ENCODE data around the gene HDAC7. TPM values are rescaled to one million over a fixed set of nuclear protein-coding genes. Genes with fewer than 3 reads are reported as not detected.

HDAC7 gene
- total RNA-seq, 8 experiments from 2014 or later: 9.8 to 43.8 (median 19.3) TPM

DNA sequence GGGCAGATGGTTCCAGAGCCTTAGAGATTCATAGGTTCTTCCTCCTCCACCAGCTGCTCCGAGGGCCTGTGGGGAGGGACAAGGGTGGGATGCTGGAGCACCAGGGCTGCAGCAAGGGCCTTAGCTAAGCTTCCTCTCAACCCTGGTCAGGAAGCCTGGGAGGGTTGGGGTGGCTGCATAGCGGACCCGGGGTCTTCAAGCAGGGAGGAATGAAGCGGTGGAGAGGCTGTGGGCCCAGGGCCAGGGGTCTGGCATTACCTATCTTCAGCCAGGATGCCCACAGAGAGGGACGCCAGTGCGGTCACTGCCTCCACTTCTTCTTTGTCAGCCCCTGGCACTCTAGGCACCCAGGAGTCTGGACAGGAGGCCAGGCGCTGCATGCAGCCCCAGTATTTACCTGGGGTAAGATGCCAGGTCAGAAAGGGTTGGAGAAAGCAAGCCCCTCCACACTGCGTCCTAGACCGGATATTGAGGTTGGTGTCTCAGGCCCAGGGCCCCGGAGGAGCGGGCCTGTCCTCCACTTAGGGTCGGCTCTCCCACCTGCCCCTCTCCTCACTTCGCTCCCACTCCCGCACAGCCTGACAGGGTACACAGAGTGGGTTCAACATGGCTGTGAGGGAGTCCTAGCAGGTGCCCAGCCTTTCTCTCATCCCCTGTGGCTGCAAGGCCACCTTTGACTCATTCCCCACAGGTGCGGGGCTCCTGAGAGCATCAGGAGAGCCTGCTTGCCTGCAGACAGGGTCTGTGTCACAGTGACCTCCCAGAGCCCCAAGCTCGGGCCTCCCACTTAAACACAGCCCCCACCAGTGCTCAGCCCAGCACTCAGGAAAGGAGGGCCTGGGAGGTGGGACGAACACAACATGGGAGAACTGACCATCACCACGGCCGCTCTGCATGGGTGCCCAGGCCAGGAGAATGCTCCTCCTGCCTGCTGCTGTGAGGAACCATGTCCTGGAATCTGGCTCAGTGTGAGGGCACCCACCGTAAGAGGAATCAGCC, 35.6 kb downstream of the HDAC7 start:
- Histone ChIP-seq H3K27ac (no peak overlapping the region), H3K4me1 (replicated peaks in 1 of 2) (peaks cover 0 to under 1% of the 10 kb centered on the region in 2 donors), H3K4me3 (no peak overlapping the region)
- in situ Hi-C loops (cut with MboI; ENCODE audit: low pct_unique_long_range_greater_than_20kb in 2 of 9, low sequenced_read_pairs in 9 of 9, unreplicated experiment in 9 of 9): no loop called here
- WGBS, 10 experiments: 73 to 100% (median 100%) methylated on average over 1 to 6 of the region's 20 CpGs; no CpG with 5 or more reads in 3 of the 10 experiments
- ATAC-seq (replicated peaks in 6 of 8): no peak

DNA sequence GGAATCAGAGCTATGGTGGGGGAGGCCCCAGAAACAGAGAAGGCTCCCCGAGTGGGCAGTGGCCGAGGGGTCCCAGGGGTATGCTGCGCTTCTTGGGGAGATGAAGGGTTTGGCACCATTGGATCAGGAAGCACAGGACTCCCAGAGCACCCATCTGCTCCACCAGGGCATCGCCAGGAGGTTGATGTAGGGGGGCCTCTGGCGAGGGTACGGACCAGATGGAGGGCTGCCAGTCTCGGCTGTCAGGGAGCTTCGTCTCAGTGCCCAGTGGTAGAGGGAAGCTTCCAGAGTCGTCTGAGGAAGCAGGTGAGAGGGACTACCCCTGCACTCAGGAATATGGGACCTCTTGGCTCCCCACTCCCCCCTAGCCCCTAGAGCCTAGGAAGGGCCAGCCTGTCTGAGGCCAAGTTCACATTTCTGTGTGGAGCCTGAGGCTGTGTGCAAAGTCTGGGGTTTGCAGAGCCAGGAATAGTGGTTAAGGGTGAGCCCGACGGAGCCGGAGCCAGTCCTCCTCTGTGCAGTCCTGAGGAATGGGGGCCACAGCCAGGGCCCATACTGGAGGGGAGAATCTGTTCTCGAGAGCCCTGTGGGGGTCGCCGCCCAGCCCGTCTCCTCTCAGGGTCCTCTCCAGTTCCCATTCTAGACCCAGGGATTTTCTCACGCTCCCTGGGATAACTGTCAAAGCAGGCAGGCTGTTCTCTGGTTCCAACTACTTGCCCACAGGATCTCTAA, 36.5 kb downstream of the HDAC7 start:
- Histone ChIP-seq H3K4me1 (replicated peaks in 1 of 2) (peaks cover 0 to 5% of the 10 kb centered on the region in 2 donors), H3K27ac (no peak overlapping the region), H3K4me3 (no peak overlapping the region)
- in situ Hi-C loops (cut with MboI; ENCODE audit: low pct_unique_long_range_greater_than_20kb in 2 of 9, low sequenced_read_pairs in 9 of 9, unreplicated experiment in 9 of 9): no loop called here
- ATAC-seq (replicated peaks in 6 of 8): no peak
- WGBS, 10 experiments: 70 to 93% (median 92%) methylated on average over 2 to 5 of the region's 17 CpGs; no CpG with 5 or more reads in 6 of the 10 experiments

DNA sequence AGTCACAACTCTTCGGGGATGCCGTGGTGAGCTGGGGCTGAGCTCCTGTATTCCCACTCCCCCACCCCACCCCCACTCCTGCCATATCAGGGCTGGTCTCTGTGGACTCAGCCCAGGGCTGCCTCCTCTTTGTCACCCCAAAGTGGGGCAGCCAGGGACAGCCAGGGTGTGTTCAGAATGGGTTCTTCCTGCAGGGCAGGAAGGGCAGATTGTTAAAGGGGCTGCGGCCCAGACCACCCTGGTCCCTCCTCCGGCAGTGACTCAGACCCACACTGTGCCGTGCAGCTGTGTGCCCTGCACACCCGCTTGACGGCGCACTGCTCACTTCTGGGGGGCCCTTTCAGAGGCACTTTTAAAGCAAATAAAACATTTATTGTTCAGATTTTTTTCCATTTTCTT, 37.3 kb downstream of the HDAC7 start:
- Histone ChIP-seq H3K4me3 (no peak overlapping the region), H3K27ac (no peak overlapping the region), H3K4me1 (replicated peaks in 1 of 2) (peaks cover 0 to 5% of the 10 kb centered on the region in 2 donors)
- in situ Hi-C loops (cut with MboI; ENCODE audit: low pct_unique_long_range_greater_than_20kb in 2 of 9, low sequenced_read_pairs in 9 of 9, unreplicated experiment in 9 of 9): no loop called here
- 83 to 100% (median 89%) methylated on average over 1 to 4 of the region's 8 CpGs; no CpG with 5 or more reads in 6 of the 10 experiments for WGBS, 10 experiments
- ATAC-seq (replicated peaks in 6 of 8): no peak

DNA sequence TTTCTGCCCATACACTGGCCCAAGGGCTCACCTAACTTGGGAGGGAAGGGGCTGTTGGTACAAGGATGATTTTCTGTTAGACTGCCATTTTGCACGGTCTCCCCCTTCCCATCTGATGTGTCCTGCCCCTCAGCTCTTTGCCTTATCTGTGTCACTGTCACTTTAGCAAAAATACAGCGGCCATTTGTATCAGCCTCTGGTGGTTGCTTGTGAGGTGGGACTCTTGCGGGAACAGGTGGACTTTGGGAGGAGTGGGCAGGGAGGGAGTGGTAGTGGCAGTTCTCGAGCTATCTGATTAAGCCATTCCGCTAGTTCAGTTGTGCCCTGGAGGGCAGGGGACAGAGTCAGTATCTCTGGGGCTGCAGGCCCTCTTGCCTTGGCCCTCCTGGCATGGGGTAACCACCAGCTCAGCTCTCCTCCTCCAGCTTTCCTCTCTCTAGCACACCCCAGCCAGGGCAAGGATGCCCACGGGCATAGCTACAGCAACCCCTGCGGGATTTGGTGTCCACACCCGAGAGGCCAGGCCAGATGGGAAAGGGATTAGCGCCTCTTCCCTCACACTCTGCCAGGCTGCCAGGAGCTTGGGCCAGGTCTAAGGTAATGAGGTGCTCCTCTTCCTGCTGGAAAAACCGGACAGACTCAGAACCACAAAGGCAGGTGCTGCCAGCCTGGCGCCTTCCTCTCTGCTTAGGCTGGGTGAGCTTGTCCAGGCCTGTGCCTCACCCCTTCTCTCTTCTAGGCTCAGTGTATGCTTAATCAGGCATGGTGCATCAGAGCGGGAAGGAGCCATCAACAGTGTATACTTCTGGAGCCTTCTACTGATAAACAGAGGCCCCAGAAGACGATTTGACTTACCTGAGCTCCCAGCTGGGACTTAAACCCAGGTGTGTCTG, 38.0 kb downstream of the HDAC7 start:
- no peak overlapping the region for H3K27ac ChIP-seq
- ATAC-seq (replicated peaks in 6 of 8): peak in 2 of 8 experiments; percentile 8 to 41
- no peak overlapping the region for H3K4me3 ChIP-seq
- in situ Hi-C loops (cut with MboI; ENCODE audit: low pct_unique_long_range_greater_than_20kb in 2 of 9, low sequenced_read_pairs in 9 of 9, unreplicated experiment in 9 of 9): no loop called here
- H3K4me1 ChIP-seq (replicated peaks in 1 of 2): peaks cover 0 to 5% of the 10 kb centered on the region in 2 donors
- 59 to 97% (median 81%) methylated on average over 1 to 9 of the region's 13 CpGs; no CpG with 5 or more reads in 2 of the 10 experiments for WGBS, 10 experiments

DNA sequence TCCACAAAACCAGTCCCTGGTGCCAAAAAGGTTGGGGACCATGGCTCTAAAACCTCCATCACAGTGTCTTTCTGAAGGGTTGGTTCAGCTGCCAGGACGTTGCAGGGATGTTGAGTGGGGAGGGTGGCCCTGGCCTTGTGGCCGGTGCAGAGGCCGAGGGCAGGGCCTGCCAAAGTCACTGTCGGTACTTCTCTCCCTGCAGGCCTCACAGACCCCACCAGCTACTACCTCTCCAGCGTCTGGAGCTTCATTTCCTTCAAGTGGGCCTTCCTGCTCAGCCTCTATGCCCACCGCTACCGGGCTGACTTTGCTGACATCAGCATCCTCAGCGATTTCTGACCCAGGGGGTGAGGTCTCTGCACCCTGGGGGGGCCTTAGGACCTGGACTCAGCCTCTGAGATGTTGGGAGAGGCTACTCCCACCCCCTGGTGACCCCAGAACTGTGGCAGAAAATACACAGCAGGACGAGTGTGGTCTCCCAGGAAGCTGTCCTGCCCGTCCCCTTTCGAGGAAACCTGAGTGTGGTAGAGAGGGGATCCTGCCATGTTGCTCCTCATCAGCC, 39.7 kb downstream of the HDAC7 start:
- peaks cover 0 to 5% of the 10 kb centered on the region in 2 donors for H3K4me1 ChIP-seq (replicated peaks in 1 of 2)
- 39 to 100% (median 60%) methylated on average over 1 to 8 of the region's 11 CpGs; no CpG with 5 or more reads in 5 of the 10 experiments for WGBS, 10 experiments
- no peak overlapping the region for H3K4me3 ChIP-seq
- H3K27ac ChIP-seq: no peak overlapping the region
- in situ Hi-C loops (cut with MboI; ENCODE audit: low pct_unique_long_range_greater_than_20kb in 2 of 9, low sequenced_read_pairs in 9 of 9, unreplicated experiment in 9 of 9): loop anchor here in 2 of 9 experiments (10.0 kb wide), 1 partner anchor 65 kb away; no protein-coding TSS in a partner anchor
- no peak for ATAC-seq (replicated peaks in 6 of 8)

DNA sequence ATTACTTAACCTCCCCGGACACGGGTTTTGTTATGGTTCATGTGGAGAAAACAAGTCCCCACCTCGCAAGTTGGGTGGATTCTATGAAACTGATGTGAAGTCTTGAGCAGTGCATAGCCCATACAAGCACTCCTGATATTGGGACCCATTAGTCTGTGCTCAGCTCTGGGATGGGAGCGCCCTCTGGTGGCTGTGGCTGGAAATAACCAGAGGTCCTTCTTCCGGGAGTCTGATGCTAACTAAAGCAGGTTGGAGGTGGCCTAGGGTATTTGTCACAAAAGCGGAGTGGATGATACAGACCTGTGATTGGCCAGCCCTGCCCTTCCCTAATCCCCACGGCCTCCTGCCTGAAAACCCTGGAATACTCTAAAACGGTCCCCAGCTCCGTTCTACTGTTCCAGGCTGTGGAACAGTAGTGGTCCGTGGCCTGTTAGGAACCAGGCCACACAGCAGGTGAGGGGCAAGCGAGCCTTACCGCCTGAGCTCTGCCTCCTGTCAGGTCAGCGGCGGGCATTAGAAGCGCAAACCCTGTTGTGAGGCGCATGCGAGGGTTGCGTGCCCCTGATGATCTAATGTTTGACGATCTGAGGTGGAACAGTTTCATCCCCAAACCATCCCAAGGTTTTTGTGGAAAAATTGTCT, 40.3 kb downstream of the HDAC7 start:
- WGBS, 10 experiments: 0 to 34% (median 19%) methylated on average over 2 to 10 of the region's 19 CpGs; no CpG with 5 or more reads in 5 of the 10 experiments
- H3K4me3 ChIP-seq: no peak overlapping the region
- in situ Hi-C loops (cut with MboI; ENCODE audit: low pct_unique_long_range_greater_than_20kb in 2 of 9, low sequenced_read_pairs in 9 of 9, unreplicated experiment in 9 of 9): loop anchor here in 2 of 9 experiments (10.0 kb wide), 1 partner anchor 65 kb away; no protein-coding TSS in a partner anchor

DNA sequence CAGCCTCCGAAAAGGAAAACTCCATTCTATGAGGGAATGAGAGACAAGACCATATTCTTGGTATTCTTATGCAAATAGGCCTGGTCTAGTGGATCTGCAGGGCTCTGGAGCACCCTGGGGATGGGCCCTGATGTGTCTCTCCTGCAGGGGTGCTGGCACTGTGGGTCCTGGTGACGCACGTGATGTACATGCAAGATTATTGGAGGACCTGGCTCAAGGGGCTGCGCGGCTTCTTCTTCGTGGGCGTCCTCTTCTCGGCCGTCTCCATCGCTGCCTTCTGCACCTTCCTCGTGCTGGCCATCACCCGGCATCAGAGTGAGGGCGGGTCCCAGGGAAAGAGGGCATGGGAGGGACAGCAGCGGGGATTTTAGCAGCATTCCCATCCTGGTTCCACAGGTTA, 40.8 kb downstream of the HDAC7 start:
- Histone ChIP-seq H3K4me1 (replicated peaks in 1 of 2) (peaks cover 5% of the 10 kb centered on the region in 2 donors), H3K27ac (no peak overlapping the region), H3K4me3 (no peak overlapping the region)
- peak; percentile 3 to 56 (median 48) for ATAC-seq (replicated peaks in 6 of 8)
- 20 to 67% (median 60%) methylated on average over 1 to 5 of the region's 14 CpGs; no CpG with 5 or more reads in 3 of the 10 experiments for WGBS, 10 experiments
- in situ Hi-C loops (cut with MboI; ENCODE audit: low pct_unique_long_range_greater_than_20kb in 2 of 9, low sequenced_read_pairs in 9 of 9, unreplicated experiment in 9 of 9): loop anchor here in 2 of 9 experiments (10.0 kb wide), 1 partner anchor 64 kb away; no protein-coding TSS in a partner anchor

More for the DNA sequence above, 40.3 kb downstream of the HDAC7 start:
- H3K27ac ChIP-seq: no peak overlapping the region
- H3K4me1 ChIP-seq (replicated peaks in 1 of 2): peaks cover 0 to 5% of the 10 kb centered on the region in 2 donors
- peak; percentile 66 to 92 (median 92) for ATAC-seq (replicated peaks in 6 of 8)

DNA sequence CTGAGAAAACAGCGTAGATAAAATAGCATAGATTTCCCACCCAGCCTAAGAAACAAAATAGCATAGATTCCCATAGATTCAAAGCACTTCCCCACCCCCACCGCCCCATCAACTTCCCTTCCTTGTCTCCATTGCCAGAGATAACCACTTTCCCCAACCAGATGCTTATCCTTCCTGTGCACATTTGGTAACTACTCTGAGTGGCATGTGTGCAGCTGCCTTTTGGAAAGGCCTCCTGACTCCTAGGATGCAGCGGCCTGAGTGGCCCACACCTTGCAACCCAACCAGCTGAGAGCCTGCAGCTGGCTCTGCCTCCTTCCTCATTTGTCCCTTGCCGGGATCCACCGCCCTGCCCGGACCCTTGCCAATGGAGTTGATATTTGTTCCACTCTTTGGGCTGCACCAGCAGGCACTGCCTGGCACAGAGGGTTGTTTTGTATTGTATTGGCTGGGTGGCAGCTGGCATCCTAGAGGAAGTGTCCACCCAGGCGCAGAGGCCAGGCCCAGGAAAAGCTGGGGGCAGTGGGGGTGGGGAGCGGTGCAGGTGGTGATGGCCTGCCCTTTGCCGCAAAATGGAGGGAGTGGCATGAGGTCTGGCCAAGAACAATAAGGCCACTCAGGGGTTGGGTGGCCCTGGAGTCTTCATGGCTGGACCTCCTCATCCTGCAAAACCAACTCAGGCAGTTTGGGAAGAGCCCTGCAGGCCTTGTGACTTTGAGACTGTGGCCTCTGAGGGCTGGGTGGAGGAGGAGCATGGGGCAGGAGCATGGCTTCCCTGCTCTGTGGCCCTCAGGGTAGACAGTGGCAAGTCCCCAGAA, 41.8 kb downstream of the HDAC7 start:
- no peak for ATAC-seq (replicated peaks in 6 of 8)
- WGBS, 10 experiments: 82 to 94% (median 87%) methylated on average over 3 to 5 of the region's 9 CpGs; no CpG with 5 or more reads in 7 of the 10 experiments
- Histone ChIP-seq H3K4me3 (no peak overlapping the region), H3K4me1 (replicated peaks in 1 of 2) (peaks cover 5% of the 10 kb centered on the region in 2 donors), H3K27ac (no peak overlapping the region)
- in situ Hi-C loops (cut with MboI; ENCODE audit: low pct_unique_long_range_greater_than_20kb in 2 of 9, low sequenced_read_pairs in 9 of 9, unreplicated experiment in 9 of 9): loop anchor here in 2 of 9 experiments (10.0 kb wide), 1 partner anchor 63 kb away; no protein-coding TSS in a partner anchor

DNA sequence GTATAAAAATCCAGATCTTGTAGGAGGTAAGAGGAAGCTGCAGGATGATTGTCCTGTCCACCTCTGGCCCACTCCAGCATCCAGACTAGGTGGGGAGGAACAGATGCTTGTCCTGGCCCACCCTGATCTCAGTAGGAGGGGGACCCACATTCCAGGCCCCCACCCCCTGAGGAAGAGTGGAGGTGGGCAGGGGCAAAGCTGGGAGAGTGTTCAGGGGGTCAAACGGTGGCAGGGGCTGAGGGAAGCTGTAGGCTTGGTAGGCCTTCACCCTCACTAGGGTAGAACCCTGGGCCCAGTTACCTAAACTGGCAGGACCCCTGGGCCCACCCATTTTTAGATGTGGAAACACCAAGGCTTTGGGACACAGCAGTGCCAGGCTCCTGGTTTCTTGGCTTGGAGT, 42.6 kb downstream of the HDAC7 start:
- no CpG with 5 or more reads among the region's 1 CpG for WGBS, 10 experiments

DNA sequence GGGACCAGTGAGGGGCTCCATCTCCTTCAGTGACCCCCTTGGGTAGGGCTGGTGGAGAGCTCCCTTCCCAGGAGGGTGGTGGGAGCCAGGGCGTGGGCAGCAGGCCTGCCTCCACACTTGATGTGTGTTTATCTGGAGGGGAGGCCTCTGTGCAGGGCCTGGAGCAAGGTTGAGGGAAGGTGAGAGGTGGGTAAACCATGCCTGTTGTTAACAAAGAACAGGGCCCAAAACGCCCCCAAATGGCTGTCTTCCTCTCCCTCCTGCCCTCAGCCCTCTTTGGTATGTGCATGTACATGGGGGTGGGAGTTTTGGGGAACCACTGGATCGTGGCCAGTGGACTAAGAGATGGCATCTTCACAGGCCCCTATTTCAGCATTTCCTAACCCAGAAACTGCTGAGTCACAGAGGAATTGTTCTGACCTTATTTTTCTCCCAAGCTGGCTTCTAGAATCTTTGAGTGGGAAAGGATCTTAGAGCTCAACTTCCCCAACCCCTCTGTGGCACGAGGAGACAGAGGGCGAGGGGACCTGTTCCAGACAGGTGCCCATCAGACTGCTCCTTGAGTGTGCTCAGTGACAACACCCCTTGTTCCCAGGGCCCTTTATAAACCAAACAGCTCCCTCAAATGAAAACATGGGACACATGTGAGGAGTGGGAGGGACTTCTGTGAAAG, 43.1 kb downstream of the HDAC7 start:
- Histone ChIP-seq H3K4me3 (no peak overlapping the region), H3K4me1 (replicated peaks in 1 of 2) (peaks cover 5% of the 10 kb centered on the region in 2 donors)
- ATAC-seq (replicated peaks in 6 of 8): no peak

More for the DNA sequence above, 42.6 kb downstream of the HDAC7 start:
- in situ Hi-C loops (cut with MboI; ENCODE audit: low pct_unique_long_range_greater_than_20kb in 2 of 9, low sequenced_read_pairs in 9 of 9, unreplicated experiment in 9 of 9): loop anchor here in 2 of 9 experiments (10.0 kb wide), 1 partner anchor 62 kb away; no protein-coding TSS in a partner anchor
- ATAC-seq (replicated peaks in 6 of 8): no peak
- Histone ChIP-seq H3K4me3 (no peak overlapping the region), H3K4me1 (replicated peaks in 1 of 2) (peaks cover 5% of the 10 kb centered on the region in 2 donors), H3K27ac (no peak overlapping the region)

More for the DNA sequence above, 43.1 kb downstream of the HDAC7 start:
- WGBS, 10 experiments: 0 to 100% (median 50%) methylated on average over 1 to 4 of the region's 5 CpGs; no CpG with 5 or more reads in 4 of the 10 experiments
- in situ Hi-C loops (cut with MboI; ENCODE audit: low pct_unique_long_range_greater_than_20kb in 2 of 9, low sequenced_read_pairs in 9 of 9, unreplicated experiment in 9 of 9): loop anchor here in 2 of 9 experiments (10.0 kb wide), 1 partner anchor 62 kb away; no protein-coding TSS in a partner anchor
- H3K27ac ChIP-seq: no peak overlapping the region

All from motor neuron (in vitro differentiated cells).